Progenitor cell of endocrine pancreas (in vitro differentiated cells): ENCODE data around the gene BRPF3. TPM values are rescaled to one million over a fixed set of nuclear protein-coding genes. Genes with fewer than 3 reads are reported as not detected.

Experiments
- DNase-seq: peaks from one replicate; pipeline ENCODE4 v3.0.0; 2021; ENCODE audit warnings: low spot score; ENCODE audit not compliant: unreplicated experiment
- H3K27ac Mint-ChIP-seq: 2 replicates; pipeline ENCODE4 v1.8.0; 2021; ENCODE audit warnings: mild to moderate bottlenecking, moderate library complexity, mixed read lengths
- H3K27me3 Mint-ChIP-seq: 2 replicates; pipeline ENCODE4 v1.8.0; 2021; ENCODE audit warnings: mixed read lengths
- H3K36me3 Mint-ChIP-seq: 2 replicates; pipeline ENCODE4 v1.8.0; 2022; ENCODE audit warnings: mixed read lengths; ENCODE audit not compliant: insufficient read depth
- H3K4me1 Mint-ChIP-seq: 2 replicates; pipeline ENCODE4 v1.8.0; 2021; ENCODE audit warnings: low read depth, mixed read lengths
- H3K4me3 Mint-ChIP-seq: 2 replicates; pipeline ENCODE4 v1.8.0; 2021; ENCODE audit warnings: low read depth, mild to moderate bottlenecking, moderate library complexity, mixed read lengths
- H3K9me3 Mint-ChIP-seq: 2 replicates; pipeline ENCODE4 v1.8.0; 2021; ENCODE audit warnings: low read depth, mixed read lengths
- total RNA-seq: library from RNA; stranded (reverse); gene quantifications from 2 replicates; pipeline ENCODE4 v1.2.1, GENCODE V29; 2021
- TF ChIP-seq, protein P1 (sequence below): fragments of 200-600 bp; sonication (generic); IDR thresholded peaks from one replicate; pipeline ENCODE4 v1.5.0; 2021; ENCODE audit warnings: antibody characterized with exemption, mild to moderate bottlenecking; ENCODE audit not compliant: unreplicated experiment

The BRPF3 gene
- total RNA-seq, 1 donor from 2014 or later, result 73.1 TPM

DNA sequence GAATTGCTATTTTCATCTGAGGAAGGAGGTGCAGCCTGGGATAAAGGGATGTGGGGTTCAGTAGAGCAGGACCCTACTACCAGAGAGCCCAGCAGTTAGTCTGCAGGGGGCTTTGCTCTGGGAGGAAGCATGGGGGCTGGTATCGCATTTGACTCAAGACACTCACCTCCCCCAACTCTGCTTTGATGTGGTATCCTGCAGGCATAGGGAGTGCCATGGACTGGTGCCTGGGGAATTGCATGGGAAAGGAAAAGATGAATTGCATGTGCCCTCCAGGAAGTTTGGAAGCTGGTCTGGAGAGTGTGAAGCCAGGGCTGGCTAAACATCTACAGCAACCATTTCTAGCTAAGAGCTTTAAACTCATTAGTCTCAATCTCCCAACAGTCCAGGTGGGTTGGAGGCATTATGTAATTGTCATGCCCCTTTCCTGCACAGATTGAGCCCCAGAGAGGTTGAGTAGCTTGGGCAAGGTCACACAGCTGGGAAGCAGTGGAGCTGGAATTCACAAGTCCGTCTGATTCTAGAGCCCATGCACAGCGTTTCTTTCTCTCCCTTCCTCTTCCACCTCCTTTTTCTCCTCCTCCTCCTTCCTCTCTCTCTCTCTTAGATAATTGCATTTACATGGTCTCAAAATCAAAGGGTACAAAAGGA lies 47.1 kb downstream of the BRPF3 start:
- Mint-ChIP-seq H3K4me1 (peaks cover 22% of the 10 kb centered on the region), H3K27me3 (peaks cover 10% of the 10 kb centered on the region), H3K9me3 (no peaks in the 10 kb centered on the region), H3K4me3 (no peak overlapping the region), H3K27ac (no peak overlapping the region), H3K36me3 (peaks cover 3% of the 10 kb centered on the region)
- TF ChIP-seq, protein P1, sequence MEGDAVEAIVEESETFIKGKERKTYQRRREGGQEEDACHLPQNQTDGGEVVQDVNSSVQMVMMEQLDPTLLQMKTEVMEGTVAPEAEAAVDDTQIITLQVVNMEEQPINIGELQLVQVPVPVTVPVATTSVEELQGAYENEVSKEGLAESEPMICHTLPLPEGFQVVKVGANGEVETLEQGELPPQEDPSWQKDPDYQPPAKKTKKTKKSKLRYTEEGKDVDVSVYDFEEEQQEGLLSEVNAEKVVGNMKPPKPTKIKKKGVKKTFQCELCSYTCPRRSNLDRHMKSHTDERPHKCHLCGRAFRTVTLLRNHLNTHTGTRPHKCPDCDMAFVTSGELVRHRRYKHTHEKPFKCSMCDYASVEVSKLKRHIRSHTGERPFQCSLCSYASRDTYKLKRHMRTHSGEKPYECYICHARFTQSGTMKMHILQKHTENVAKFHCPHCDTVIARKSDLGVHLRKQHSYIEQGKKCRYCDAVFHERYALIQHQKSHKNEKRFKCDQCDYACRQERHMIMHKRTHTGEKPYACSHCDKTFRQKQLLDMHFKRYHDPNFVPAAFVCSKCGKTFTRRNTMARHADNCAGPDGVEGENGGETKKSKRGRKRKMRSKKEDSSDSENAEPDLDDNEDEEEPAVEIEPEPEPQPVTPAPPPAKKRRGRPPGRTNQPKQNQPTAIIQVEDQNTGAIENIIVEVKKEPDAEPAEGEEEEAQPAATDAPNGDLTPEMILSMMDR, result no peak
- DNase-seq, result no peak

DNA sequence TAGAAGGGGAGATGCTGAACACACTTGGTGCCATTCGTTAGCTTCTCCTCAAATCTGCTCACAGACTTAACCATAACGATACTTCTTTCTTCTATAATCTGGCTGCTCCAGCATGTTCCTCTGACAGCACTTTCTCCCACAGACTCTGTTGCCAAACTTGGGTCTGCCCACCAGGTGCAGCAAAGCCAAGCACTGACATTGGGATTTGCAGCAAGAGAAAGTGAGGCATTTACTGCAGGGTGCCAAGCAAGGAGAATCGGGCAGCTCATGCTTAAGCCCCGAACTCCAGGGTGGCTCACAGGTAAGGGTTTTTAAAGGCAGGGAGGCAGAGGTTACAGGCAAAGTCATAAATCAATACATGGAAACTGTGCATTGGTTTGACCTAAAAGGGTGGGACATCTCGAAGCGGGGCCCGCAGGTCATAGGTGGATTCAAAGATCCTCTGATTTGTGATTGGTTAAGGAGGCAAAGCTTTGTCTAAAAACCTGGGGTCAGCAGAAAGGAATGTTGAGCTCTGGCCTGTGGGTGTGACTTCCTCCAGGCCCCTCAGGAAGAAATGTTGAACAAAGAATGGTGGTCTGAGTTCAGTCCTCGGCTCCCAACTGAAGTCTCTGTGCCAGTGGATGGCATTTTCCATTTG lies 48.2 kb downstream of the BRPF3 start:
- peak; percentile 26 for DNase-seq
- TF ChIP-seq, protein P1, result no peak
- Mint-ChIP-seq H3K27me3 (peaks cover 10% of the 10 kb centered on the region), H3K36me3 (peaks cover 3% of the 10 kb centered on the region), H3K9me3 (no peaks in the 10 kb centered on the region), H3K27ac (peak overlapping the region; percentile 94), H3K4me3 (no peak overlapping the region), H3K4me1 (peaks cover 21% of the 10 kb centered on the region)

DNA sequence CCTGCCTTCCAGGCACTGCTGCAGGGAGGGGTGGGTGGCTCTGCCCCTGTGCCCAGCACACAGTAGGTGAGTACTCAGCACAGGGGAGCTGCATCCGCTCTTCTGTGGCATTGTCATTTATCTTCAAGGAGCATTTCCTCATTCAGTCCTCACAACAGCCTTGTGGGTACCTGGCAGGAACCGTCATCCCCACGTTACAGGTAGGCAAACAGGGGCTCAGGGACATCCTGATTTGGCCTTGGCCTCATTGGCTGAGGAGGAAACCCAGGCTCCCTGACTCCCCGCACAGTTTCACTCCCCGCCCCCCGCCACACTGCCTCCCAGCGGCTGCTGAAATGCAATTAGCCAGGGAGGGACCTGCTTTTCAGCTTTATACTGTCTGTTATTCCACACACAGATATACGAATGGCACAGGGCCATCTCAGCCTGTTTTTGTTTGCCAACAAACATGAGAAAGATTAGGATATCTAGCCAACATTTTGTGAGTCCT lies 49.1 kb downstream of the BRPF3 start:
- H3K4me1 Mint-ChIP-seq, result peaks cover 18% of the 10 kb centered on the region
- peaks cover 10% of the 10 kb centered on the region for H3K27me3 Mint-ChIP-seq
- H3K27ac Mint-ChIP-seq, result peak overlapping the region; percentile 94
- peaks cover 3% of the 10 kb centered on the region for H3K36me3 Mint-ChIP-seq
- DNase-seq, result no peak
- TF ChIP-seq, protein P1, result no peak
- no peaks in the 10 kb centered on the region for H3K9me3 Mint-ChIP-seq
- no peak overlapping the region for H3K4me3 Mint-ChIP-seq

DNA sequence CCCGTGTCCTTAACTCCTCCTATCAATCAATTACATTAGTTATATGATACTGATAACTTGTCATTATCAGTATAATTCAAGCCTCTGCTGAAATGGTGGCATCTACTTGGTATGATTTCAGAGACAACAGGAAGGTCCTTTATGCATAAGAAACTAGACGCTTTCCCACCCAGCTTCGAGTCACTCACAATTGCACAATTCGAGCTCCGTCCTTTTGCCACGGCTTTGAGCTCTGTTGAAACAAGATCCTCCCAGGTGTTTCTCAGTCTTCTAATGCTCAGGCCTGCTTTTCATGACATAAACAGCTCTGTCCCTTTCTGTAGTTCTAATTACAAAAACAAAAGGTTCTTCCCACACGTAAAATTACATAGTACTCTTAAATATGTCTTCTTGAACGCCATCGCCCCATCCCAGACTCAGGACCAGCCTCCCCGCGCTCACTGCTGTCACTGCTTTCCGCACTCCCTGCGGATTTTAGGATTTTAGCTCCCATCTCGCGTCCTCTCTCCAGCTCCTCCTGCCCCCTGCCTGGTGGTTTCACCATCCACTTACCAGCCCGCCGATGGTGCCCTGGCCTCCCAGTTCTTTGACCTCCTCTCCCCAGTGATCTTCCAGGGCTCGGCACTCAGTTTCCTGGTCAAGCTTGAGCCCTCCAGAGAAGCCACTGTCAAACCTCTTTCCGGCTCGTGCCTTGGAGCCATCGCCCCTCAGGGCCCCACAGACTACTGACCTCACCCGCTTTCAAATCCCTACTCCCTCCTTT lies 50.1 kb downstream of the BRPF3 start:
- Mint-ChIP-seq H3K4me3 (no peak overlapping the region), H3K27me3 (peaks cover 10% of the 10 kb centered on the region), H3K4me1 (peaks cover 18% of the 10 kb centered on the region), H3K36me3 (peaks cover 3% of the 10 kb centered on the region), H3K27ac (peak overlapping the region; percentile 37), H3K9me3 (no peaks in the 10 kb centered on the region)
- DNase-seq, result no peak
- TF ChIP-seq, protein P1, result no peak

DNA sequence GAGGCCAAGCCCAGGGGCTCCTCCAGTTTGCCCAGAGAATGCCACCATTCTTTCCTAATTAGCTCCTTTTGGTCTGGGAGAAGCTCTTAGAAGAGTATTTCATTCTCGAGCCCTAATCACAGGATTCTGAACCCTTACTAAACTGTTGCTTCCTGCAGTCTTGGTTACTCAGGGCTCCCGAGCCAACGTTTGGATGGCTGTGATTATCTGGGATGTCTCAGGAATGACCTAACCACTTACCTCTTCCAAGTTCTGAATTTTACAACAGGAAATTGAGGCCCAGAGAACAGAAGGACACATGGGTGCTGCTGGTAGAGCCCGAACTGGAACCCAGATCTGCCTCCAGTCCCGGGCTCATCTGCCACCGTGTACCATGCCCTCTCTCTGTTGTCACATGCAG lies 51.1 kb downstream of the BRPF3 start:
- Mint-ChIP-seq H3K27me3 (peaks cover 13% of the 10 kb centered on the region), H3K27ac (no peak overlapping the region), H3K4me1 (peaks cover 16% of the 10 kb centered on the region), H3K36me3 (peaks cover 3% of the 10 kb centered on the region), H3K4me3 (no peak overlapping the region), H3K9me3 (no peaks in the 10 kb centered on the region)
- DNase-seq, result no peak
- TF ChIP-seq, protein P1, result no peak
